Smooth muscle cell (in vitro differentiated cells): ENCODE data around the gene ZBTB44. TPM values are rescaled to one million over a fixed set of nuclear protein-coding genes. Genes with fewer than 3 reads are reported as not detected.

Experiments used
- DNase-seq: peaks from one replicate; lab custom pipeline; 2025; ENCODE audit not compliant: unreplicated experiment; lab: John Stamatoyannopoulos, UW
- H2AFZ ChIP-seq: fragments of 200-600 bp; sonication (generic); 2 replicates; pipeline ENCODE4 v1.6.0; 2016; ENCODE audit warnings: antibody characterized with exemption, low read depth, mild to moderate bottlenecking
- H3F3A ChIP-seq: fragments of 200-600 bp; sonication (generic); 2 replicates; pipeline ENCODE4 v1.6.0; 2017; ENCODE audit warnings: antibody characterized with exemption, low read depth
- H3K27ac ChIP-seq: fragments of 200-600 bp; sonication (generic); 2 replicates; pipeline ENCODE4 v1.5.1; 2016; ENCODE audit warnings: low read depth, mild to moderate bottlenecking
- H3K27me3 ChIP-seq: fragments of 200-600 bp; sonication (generic); 2 replicates; pipeline ENCODE4 v1.6.1; 2016; ENCODE audit warnings: low read depth, mild to moderate bottlenecking
- H3K36me3 ChIP-seq: fragments of 200-600 bp; sonication (generic); 2 replicates; pipeline ENCODE4 v1.5.1; 2016; ENCODE audit warnings: low read depth
- H3K4me1 ChIP-seq: fragments of 200-600 bp; sonication (generic); 2 replicates; pipeline ENCODE4 v1.5.1; 2016; ENCODE audit warnings: low read depth
- H3K4me2 ChIP-seq: fragments of 200-600 bp; sonication (generic); 2 replicates; pipeline ENCODE4 v1.6.0; 2016; ENCODE audit warnings: mild to moderate bottlenecking
- H3K4me3 ChIP-seq: fragments of 200-600 bp; sonication (generic); 2 replicates; pipeline ENCODE4 v1.5.1; 2016; ENCODE audit warnings: mild to moderate bottlenecking
- H3K79me2 ChIP-seq: fragments of 200-600 bp; sonication (generic); 2 replicates; pipeline ENCODE4 v1.6.0; 2016; ENCODE audit warnings: low read depth, mild to moderate bottlenecking
- H3K9ac ChIP-seq: fragments of 200-600 bp; sonication (generic); 2 replicates; pipeline ENCODE4 v1.6.0; 2016; ENCODE audit warnings: low read depth
- H3K9me3 ChIP-seq: fragments of 200-600 bp; sonication (generic); replicated peaks from 2 replicates; pipeline ENCODE4 v1.5.1; 2016; ENCODE audit warnings: low read depth
- H4K20me1 ChIP-seq: fragments of 200-600 bp; sonication (generic); 2 replicates; pipeline ENCODE4 v1.6.0; 2016; ENCODE audit warnings: low read depth
- WGBS: methylation state at CpG from one replicate; pipeline ENCODE4 v1.1.7; 2016; ENCODE audit warnings: low lambda C conversion rate; 5-methylcytosine and 5-hydroxymethylcytosine counted together
- polyA plus RNA-seq: library from polyadenylated mRNA; unstranded; fragments of >200 nt; fragmentation: Nextera tagmentation; extraction: Ambion mirVana; gene quantifications from 2 replicates; pipeline ENCODE4 v1.2.1, GENCODE V29; 2016
- total RNA-seq: library from RNA; depleted of rRNA; stranded (reverse); fragments of >200 nt; gene quantifications from 2 replicates; pipeline ENCODE4 v1.2.3, GENCODE V29; 2014
- TF ChIP-seq, protein P1 (sequence below): fragments of 200-600 bp; sonication (generic); IDR thresholded peaks from 2 replicates; pipeline ENCODE4 v1.5.1; 2017; ENCODE audit warnings: borderline replicate concordance, mild to moderate bottlenecking, antibody characterized with exemption; ENCODE audit not compliant: insufficient read depth, poor library complexity, severe bottlenecking

ZBTB44 gene
- total and polyA plus RNA-seq, 2 experiments from 2014 or later: 2.3 to 27.3 TPM

DNA sequence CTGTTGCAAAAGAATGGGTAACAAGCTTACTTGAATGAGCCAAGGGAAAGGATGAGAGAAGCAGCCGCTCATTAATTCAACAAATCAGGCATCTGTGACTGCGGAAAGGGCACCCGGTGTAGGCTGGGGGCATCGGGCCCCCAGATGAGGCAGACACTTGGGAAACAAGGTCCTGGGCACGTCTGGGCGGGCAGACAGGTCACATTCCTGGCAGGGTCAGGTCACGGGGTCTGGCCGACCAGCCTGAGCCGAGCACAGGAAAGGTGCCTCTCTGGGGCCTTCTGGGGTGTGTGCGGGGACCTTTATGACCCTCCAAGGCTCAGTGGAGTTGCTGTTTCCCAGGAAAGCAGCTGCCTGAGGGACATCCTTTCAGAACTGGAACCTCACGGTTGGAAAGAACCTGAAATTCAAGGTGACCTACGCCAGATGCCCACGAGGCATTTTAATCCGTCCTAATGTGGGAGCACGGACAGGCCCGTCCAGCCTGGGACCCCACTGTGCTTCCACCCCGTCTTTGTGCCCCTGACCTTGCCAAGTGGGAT is 98.1 kb downstream of the ZBTB44 start:
- H3K9ac ChIP-seq: no peak overlapping the region
- 90% methylated on average over 17 of the region's 17 CpGs for WGBS
- no peaks in the 10 kb centered on the region for H3K4me1 ChIP-seq
- H3F3A ChIP-seq: no peaks in the 10 kb centered on the region
- TF ChIP-seq, protein P1, sequence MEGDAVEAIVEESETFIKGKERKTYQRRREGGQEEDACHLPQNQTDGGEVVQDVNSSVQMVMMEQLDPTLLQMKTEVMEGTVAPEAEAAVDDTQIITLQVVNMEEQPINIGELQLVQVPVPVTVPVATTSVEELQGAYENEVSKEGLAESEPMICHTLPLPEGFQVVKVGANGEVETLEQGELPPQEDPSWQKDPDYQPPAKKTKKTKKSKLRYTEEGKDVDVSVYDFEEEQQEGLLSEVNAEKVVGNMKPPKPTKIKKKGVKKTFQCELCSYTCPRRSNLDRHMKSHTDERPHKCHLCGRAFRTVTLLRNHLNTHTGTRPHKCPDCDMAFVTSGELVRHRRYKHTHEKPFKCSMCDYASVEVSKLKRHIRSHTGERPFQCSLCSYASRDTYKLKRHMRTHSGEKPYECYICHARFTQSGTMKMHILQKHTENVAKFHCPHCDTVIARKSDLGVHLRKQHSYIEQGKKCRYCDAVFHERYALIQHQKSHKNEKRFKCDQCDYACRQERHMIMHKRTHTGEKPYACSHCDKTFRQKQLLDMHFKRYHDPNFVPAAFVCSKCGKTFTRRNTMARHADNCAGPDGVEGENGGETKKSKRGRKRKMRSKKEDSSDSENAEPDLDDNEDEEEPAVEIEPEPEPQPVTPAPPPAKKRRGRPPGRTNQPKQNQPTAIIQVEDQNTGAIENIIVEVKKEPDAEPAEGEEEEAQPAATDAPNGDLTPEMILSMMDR: no peak
- H3K79me2 ChIP-seq: no peaks in the 10 kb centered on the region
- no peaks in the 10 kb centered on the region for H4K20me1 ChIP-seq
- no peak for DNase-seq
- peaks cover 50% of the 10 kb centered on the region for H3K27me3 ChIP-seq
- H3K27ac ChIP-seq: no peak overlapping the region
- no peaks in the 10 kb centered on the region for H3K36me3 ChIP-seq
- no peaks in the 10 kb centered on the region for H3K9me3 ChIP-seq
- no peak overlapping the region for H3K4me3 ChIP-seq
- H2AFZ ChIP-seq: no peak overlapping the region
- H3K4me2 ChIP-seq: no peak overlapping the region

- H4K20me1 ChIP-seq: no peaks in the 10 kb centered on the region
- no peak overlapping the region for H3K4me3 ChIP-seq
- no peaks in the 10 kb centered on the region for H3K36me3 ChIP-seq
- H3K79me2 ChIP-seq: no peaks in the 10 kb centered on the region
- no peak for DNase-seq
- H3K27ac ChIP-seq: no peak overlapping the region
- no peak overlapping the region for H3K4me2 ChIP-seq
- H2AFZ ChIP-seq: no peak overlapping the region
- H3K9ac ChIP-seq: no peak overlapping the region
- no peaks in the 10 kb centered on the region for H3F3A ChIP-seq
- no peaks in the 10 kb centered on the region for H3K9me3 ChIP-seq
- TF ChIP-seq, protein P1: no peak
- H3K27me3 ChIP-seq: peaks cover 54% of the 10 kb centered on the region
- no peaks in the 10 kb centered on the region for H3K4me1 ChIP-seq
- 86% methylated on average over 4 of the region's 4 CpGs for WGBS
Observed at GRCh38 chr11:130216221-130216550, 98.5 kb downstream of the ZBTB44 start.

DNA sequence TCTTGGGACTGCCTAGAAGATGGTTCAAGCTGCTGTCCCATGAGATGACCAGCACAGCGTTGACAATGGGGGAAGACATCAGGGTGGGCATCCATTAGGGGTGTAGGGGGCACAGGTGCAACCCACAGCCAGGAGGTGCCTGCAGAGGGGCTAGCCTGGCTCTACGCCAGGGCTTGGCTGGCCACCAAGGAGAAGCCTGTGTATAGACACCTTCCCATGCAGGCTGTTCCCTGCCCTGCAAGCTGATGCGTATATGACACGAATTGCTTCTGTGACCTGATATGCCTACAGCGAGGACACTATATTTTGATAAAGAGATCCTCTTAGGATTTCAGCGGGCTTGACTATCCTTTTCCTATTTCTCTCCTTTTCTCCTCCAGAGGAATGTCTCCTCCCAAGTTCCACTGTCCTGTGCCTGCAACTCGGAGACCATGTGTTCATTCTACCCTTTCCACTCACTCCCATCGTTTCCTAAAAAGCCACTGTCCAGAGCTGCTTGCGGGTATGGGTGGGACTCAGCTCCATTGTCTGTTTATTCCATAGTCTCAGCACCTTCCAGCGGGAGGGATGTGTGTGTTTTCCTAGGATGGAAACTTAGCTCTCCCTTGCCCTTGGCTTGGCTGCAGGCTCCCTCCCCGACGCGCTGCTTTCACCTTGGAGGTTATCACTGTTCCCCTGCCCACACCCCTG is 99.0 kb downstream of the ZBTB44 start:
- no peaks in the 10 kb centered on the region for H3K9me3 ChIP-seq
- peaks cover 57% of the 10 kb centered on the region for H3K27me3 ChIP-seq
- no peaks in the 10 kb centered on the region for H3F3A ChIP-seq
- H3K9ac ChIP-seq: no peak overlapping the region
- H2AFZ ChIP-seq: no peak overlapping the region
- H3K4me3 ChIP-seq: no peak overlapping the region
- no peak for DNase-seq
- 92% methylated on average over 13 of the region's 13 CpGs for WGBS
- no peaks in the 10 kb centered on the region for H3K36me3 ChIP-seq
- H3K4me1 ChIP-seq: no peaks in the 10 kb centered on the region
- H3K79me2 ChIP-seq: no peaks in the 10 kb centered on the region
- H3K27ac ChIP-seq: no peak overlapping the region
- no peak overlapping the region for H3K4me2 ChIP-seq
- no peaks in the 10 kb centered on the region for H4K20me1 ChIP-seq
- TF ChIP-seq, protein P1: no peak
